ES-I3 (cell line): ENCODE results near the gene TGFBI.

Experiments
- H3K36me3 ChIP-seq: 2 replicates; pipeline ENCODE4 v1.6.1; 2013; ENCODE audit warnings: mild to moderate bottlenecking, low read length, control low read depth, moderate library complexity; ENCODE audit not compliant: insufficient read depth
- H3K4me1 ChIP-seq: 2 replicates; pipeline ENCODE4 v1.6.1; 2013; ENCODE audit warnings: mild to moderate bottlenecking, control low read depth, low read length; ENCODE audit not compliant: insufficient read depth
- H3K9ac ChIP-seq: 2 replicates; pipeline ENCODE4 v1.6.1; 2013; ENCODE audit warnings: low read depth, mild to moderate bottlenecking, low read length, moderate library complexity
- H3K9me3 ChIP-seq: 2 replicates; pipeline ENCODE4 v1.6.1; 2013; ENCODE audit warnings: mild to moderate bottlenecking, low read length, moderate library complexity; ENCODE audit not compliant: control insufficient read depth, insufficient read depth

Gene TGFBI

DNA sequence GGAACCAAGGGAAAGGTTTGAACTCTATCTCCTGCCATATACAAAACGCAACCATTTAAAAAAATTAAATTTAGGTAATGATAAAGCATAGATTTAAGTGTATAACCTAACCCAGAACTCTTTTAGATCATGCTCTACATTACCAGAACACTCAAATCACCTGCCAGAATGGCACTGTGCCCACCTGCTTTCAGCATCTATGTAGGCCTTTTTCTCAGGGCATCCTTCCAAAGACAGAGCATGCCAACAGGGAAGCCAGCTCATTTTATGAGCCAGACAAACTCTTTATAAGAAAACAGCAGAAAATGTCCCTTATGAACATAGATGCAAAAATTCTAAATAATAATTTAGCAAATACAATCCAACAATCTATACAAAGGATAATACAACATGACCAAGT lies 55.9 kb downstream of the TGFBI start:
- H3K36me3 ChIP-seq: no peaks in the 10 kb centered on the region
- no peaks in the 10 kb centered on the region for H3K9me3 ChIP-seq
- no peaks in the 10 kb centered on the region for H3K4me1 ChIP-seq
- H3K9ac ChIP-seq: no peak overlapping the region

DNA sequence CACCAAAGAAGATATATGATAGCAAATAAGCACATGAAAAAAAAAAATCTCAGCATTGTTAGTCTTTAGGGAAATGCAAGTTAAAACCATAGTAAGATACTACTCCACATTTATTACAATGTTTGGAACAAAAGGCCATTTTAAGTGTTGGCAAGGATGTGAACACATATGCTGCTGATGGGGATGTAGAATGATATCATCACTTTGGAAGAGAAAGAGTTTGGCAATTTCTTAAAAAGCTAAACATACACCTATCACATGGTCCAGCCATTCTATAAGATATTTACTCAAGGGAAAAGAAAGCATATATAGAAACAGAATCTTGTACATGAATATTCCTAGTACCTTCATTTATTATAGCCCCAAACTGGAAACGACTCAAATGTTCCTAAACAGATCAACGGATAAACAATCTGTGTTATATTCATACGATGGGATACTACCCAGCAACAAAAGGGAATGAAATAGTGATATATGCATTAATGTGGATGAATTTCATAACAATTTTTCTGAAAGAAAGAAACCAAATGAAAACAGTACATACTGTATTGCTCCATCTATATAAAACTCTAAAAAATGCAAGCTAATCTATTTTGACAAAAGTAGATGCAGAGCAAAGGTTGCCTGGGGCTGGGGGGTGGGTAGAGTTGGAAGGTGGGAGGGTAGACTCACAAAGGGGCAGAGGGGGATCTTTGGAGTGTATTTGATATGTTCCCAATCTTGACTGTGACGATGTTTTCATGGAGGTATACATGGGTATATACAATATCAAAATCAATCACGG lies 58.2 kb downstream of the TGFBI start:
- Histone ChIP-seq H3K4me1 (no peaks in the 10 kb centered on the region), H3K36me3 (no peaks in the 10 kb centered on the region), H3K9me3 (no peaks in the 10 kb centered on the region), H3K9ac (no peak overlapping the region)

DNA sequence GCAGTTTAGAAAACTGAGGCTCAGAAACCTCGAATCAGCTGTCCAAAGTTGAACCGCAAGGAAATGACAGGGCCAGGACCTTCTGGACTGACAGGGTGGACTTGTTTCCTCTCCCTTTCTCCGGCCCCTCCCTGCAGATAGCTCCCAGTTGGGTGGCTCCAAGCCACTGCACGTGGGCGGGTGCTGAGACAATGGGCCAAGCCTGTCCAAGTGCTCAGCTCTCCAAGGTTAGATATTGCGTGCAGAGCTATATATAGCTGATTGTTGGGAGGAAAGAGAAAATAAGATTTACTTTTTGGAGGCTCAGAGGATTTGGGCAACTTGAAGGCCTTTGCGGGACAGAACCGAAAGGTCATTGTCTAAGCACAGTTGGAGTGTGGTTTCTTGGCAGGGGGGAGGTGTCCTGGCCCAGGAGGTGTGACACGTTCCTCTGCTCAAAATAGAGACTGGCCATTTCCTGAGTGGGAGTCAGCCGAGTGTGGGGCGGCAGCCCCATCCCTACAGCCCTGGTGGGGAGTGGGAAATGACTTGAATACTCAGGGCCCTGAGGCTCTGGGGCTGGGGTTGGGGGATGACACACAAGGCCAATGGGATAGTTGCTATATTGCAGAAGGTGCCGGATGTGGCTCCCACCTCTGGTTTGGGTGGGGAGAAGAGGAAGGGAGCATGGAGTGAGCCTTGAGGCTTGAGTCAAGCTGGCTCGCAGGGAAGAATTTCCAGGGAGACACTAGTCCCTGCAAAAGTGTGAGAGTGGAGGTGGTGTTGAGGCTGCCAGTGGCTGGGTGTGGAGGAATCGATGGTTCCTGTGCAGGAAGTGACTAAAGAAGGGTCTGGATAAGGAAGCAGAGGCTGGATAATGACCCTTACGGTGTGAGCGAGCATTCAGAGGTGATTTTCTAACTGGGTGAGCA lies 59.4 kb downstream of the TGFBI start:
- Histone ChIP-seq H3K9ac (no peak overlapping the region), H3K36me3 (no peaks in the 10 kb centered on the region), H3K9me3 (no peaks in the 10 kb centered on the region), H3K4me1 (no peaks in the 10 kb centered on the region)

DNA sequence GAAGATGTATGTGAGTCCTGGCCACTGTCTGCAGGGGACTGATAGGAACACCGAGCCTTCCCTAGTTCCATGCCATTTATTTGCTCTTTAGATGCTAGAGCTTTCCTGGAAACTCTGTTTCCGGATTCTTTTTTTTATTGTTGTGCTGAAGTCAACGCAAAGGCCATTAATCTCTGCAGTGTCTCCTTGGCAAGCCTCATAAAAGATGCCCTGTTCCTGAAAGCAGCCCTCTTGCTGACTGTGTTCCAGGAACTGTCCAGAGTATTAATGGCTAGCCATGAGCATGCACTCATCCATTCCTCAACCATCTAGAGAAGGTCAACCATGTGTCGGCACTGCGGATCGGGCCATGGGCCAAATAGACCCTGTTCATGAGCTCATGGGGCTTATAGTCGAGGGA lies 61.0 kb downstream of the TGFBI start:
- no peaks in the 10 kb centered on the region for H3K4me1 ChIP-seq
- H3K9me3 ChIP-seq: no peaks in the 10 kb centered on the region
- no peaks in the 10 kb centered on the region for H3K36me3 ChIP-seq
- no peak overlapping the region for H3K9ac ChIP-seq

DNA sequence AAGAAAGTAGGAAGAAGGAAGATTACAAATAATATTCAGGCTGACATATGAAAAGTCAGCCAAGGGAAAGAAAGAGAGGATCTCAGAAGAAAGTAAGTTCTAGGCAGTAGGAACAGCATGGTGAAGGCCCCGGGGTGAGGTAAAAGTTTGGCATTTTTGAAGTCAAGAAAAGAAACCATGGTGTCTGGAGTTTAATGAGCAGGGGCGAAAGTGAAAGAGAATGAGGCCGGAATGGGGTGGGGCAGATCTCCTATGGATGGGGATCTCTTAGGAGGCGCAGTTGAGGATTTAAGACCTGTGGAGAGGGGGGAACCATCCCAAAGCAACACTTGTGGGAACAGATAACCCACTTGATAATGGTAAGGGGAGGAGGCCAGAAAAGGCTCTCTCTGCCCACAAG lies 61.5 kb downstream of the TGFBI start:
- H3K4me1 ChIP-seq: no peaks in the 10 kb centered on the region
- H3K36me3 ChIP-seq: no peaks in the 10 kb centered on the region
- no peaks in the 10 kb centered on the region for H3K9me3 ChIP-seq
- no peak overlapping the region for H3K9ac ChIP-seq

DNA sequence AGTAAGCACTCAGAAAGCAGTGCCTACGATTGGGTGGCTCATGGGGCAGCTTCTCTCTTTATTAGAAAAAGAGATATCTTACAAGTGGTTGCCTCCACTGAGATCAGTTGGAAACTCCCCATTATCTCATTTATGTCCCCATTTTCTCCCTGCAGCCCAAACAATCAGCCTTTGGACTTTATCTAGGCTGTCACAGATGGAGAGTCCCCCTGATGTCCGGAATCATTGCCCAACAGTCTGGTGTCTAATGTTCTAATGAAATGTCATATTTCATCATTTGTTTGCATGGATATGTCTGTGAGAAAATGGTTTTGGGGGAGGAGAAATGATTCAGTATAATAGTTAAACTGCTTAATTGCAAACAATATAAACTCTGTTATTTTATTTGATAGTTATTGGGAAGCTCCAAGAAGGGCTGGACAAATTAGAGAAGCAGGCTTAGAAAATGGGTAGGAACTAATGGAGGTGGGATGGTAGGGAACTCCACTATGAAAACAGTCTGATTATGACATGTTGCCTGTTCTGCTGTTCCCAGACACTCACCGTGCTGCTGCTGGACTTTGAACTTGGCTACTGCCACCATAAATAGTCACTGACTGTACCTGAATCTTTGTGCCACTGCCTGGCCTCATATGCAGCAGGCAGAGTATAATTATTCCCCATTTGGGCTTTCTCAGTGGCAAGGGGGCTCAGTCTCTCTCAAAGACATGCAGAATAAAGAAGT lies 65.6 kb downstream of the TGFBI start:
- Histone ChIP-seq H3K36me3 (no peaks in the 10 kb centered on the region), H3K9me3 (no peaks in the 10 kb centered on the region), H3K4me1 (peaks cover 6% of the 10 kb centered on the region; the same call in 1 of the 2 replicates), H3K9ac (no peak overlapping the region)

DNA sequence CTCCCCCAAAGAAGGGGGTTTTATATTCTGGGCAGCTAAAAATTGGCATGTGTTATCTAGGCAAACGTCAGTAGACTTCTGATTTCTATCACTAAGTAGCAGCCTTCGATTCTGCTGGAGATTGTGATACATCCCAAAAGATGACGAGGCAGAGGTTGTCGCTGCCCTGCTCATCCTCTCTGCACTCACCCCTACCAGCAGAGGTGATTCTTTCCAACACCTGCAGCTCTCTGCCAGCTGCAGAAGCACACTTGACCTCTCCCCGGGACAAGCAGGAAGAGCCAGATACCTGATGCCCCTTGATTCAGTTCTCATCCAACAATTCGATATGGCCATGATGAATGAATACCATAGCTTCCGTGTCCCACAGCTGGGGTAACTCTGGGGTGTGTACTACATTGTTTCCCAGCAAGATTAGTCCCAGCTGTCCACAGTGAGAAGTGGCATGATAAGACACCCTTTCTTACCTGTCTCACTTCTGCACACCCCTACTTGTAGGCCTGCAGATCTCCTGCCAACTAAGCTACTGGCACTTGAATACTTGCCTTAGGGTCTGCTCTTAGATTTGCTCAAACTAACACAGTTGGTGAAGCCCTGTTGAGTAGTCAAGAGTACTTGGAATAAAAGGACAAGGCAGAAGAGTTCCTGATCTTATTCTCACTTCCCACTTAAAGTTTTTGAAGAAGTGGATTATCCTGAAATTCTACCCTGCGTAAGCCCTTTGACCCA lies 66.3 kb downstream of the TGFBI start:
- H3K9me3 ChIP-seq: no peaks in the 10 kb centered on the region
- H3K9ac ChIP-seq: no peak overlapping the region
- peaks cover 6% of the 10 kb centered on the region; the same call in 1 of the 2 replicates for H3K4me1 ChIP-seq
- H3K36me3 ChIP-seq: no peaks in the 10 kb centered on the region

DNA sequence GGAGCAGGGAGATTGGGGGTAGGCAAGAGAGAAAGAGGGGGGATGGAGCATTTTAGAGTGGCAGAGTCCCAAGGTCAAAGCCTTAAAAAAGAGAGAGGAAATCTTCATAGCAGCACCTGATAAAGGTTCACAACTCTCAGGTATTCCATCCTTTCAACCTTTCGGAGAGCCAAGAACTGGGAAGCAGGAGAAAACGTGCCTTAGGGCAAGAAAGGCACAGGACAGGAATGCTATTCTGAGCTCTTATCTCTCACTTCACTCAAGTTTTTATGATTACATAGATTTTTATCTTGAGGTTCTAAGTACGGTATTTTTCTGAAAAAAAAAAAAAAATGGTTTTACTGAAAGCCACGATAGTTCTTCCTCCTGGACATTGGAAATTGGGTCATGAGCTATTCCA lies 69.4 kb downstream of the TGFBI start:
- no peaks in the 10 kb centered on the region for H3K9me3 ChIP-seq
- H3K4me1 ChIP-seq: peaks cover 6% of the 10 kb centered on the region; the same call in 1 of the 2 replicates

DNA sequence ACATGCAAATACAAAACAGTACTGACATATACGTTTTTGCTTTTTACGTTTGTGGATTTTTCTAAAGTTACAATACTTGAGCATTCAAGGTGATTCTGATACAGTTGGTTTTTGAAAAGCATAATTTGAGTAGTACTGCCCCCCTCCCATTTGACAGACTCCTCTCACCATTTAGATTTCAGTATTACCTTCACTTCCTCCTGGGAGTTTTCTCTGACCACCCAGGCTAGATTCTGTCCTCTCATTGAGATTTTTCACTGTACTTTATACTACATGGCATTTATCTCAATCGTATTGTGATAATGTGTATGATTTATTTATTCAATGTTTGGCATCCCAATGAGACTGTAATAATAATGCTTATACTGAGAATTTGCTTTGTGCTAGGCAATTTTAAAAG lies 71.1 kb downstream of the TGFBI start:
- Histone ChIP-seq H3K9ac (no peak overlapping the region), H3K36me3 (no peaks in the 10 kb centered on the region), H3K9me3 (no peaks in the 10 kb centered on the region), H3K4me1 (peaks cover 10% of the 10 kb centered on the region)

More for the DNA sequence above, 69.4 kb downstream of the TGFBI start:
- no peak overlapping the region for H3K9ac ChIP-seq
- H3K36me3 ChIP-seq: no peaks in the 10 kb centered on the region

DNA sequence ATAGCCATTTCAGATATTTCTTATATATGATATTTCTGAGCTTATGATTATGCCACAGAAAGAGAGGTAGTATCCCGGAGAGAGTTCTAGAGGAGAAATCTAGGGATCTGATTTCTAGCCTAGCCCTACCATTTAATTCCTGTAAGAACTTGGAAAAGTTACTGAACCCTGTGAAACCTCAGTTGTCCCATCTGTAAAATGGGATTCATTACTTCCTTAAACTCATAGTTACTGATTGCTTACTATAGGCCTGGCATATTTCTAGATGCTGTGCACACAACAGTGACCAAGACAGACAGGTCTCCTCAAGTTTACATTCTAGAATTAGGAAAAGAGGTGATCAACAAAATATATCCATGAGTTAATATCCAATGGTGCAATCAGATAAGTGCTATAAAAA lies 73.1 kb downstream of the TGFBI start:
- Histone ChIP-seq H3K36me3 (no peaks in the 10 kb centered on the region), H3K4me1 (peaks cover 9% of the 10 kb centered on the region), H3K9me3 (no peaks in the 10 kb centered on the region)

DNA sequence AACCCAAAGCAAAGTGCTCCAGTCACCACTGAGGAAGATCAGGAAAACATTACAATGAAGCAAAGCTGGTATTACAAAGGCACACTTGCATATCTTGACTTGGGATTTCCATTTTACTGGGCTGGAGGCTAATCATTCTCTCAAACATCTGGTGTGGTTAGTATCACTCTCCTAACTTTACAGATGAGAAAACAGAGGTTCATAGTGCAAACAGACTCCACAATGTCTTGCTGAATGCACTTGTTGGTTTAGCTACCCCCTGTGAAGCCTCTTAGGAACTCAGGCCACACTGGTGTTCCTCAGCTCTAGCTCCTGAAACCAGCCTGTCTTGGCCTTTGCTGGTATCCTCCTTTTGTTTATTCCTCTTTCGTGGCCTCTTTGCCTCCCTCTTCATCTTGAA lies 74.3 kb downstream of the TGFBI start:
- H3K4me1 ChIP-seq: peaks cover 4% of the 10 kb centered on the region
- H3K9ac ChIP-seq: no peak overlapping the region
- H3K36me3 ChIP-seq: no peaks in the 10 kb centered on the region
- H3K9me3 ChIP-seq: no peaks in the 10 kb centered on the region

More for the DNA sequence above, 73.1 kb downstream of the TGFBI start:
- H3K9ac ChIP-seq: no peak overlapping the region

DNA sequence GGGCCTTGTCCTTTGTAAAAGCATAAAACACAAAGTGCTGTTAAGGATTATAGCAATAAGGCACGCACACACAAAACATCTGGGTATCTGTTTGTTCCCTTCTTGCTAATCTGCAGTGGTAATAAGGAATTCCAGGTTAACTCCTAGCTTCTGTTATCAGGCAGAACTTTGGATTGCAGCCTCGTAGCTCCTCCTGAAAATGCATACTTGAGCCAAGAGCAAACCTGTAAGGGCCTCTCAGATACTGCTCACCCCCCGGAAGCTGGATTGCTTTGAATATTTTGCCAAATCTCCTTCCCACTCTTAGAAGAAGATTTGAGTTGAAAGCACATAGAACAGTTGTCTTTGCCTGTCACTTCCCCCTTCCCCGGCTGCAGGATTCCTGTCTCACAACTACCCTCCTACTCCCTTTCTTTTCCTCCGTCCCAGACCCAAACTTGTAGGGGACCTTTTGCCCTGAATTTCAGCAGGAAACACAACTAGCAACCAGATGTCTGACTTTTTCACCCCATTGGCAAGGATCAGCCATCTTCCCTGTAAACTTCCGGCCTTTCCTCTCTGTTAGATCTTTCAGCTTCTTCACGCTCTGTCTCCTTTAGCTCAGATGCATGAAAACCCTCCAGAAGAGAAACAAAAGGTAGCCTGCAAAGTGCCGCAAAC lies 75.6 kb downstream of the TGFBI start:
- H3K36me3 ChIP-seq: no peaks in the 10 kb centered on the region
- no peak overlapping the region for H3K9ac ChIP-seq
- H3K4me1 ChIP-seq: peaks cover 4% of the 10 kb centered on the region
- H3K9me3 ChIP-seq: no peaks in the 10 kb centered on the region

DNA sequence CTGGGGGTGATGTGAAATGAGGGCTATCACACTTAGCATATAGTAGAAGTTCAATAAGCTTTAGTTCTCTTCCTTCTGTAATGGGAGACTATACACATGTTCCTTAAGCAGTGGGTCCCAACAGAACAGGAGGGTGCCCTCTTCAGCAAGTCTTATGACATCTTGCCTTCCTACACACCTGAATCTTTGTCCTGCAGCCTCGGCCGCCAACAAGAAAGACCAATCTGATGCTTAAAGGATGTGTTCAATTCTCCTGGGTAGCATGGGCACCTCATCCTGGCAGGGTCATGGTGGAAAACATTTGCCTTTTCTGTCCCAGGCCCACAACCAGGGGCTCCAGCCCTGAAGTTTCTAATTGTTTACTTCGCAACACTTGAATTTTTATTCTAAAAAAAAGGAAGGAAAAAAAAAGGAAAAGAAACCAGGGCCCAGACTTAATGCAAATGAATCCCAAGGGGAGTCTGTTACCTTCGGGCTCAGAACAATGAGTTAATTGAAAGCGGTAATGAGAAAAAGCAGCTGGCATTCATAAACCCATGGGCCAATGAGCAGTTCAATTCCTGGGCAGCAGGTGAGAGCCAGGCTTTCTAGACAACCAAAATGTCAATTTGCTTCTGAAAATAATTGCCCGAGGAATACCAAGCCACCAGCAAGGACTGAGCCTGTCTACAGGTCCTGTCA lies 77.7 kb downstream of the TGFBI start:
- H3K9ac ChIP-seq: no peak overlapping the region
- H3K4me1 ChIP-seq: peaks cover 4% of the 10 kb centered on the region
- no peaks in the 10 kb centered on the region for H3K9me3 ChIP-seq
- no peaks in the 10 kb centered on the region for H3K36me3 ChIP-seq
